PC-9 (cell line): ENCODE results near the gene TRABD2B. TPM values are rescaled to one million over a fixed set of nuclear protein-coding genes. Genes with fewer than 3 reads are reported as not detected.

ENCODE experiments used
- BruUV-seq: library from RNA; stranded (reverse); fragments of 400-500 nt; replicated peaks from 2 replicates; lab custom pipeline; 2021; lab: Mats Ljungman, UMichigan
- CTCF ChIA-PET: fragments of 300-600 bp; sonication (Branson Sonifier 250); formaldehyde crosslinking; loops from one replicate; lab custom pipeline; 2022; ENCODE audit warnings: antibody characterized with exemption; lab: Charles Lee
- POLR2A ChIA-PET: fragments of 300-600 bp; sonication (Branson Sonifier 250); formaldehyde crosslinking; loops from one replicate; lab custom pipeline; 2022; ENCODE audit warnings: antibody characterized with exemption; ENCODE audit not compliant: unreplicated experiment; lab: Charles Lee
- DNase-seq, 2 experiments: peaks; one replicate each; pipeline versions ENCODE4 v3.0.0 to v3.0.0-alpha.2; 2015 to 2022; ENCODE audit warnings: mixed read lengths in 1 of 2
- H2AFZ ChIP-seq: fragments of 200-600 bp; sonication (generic); 2 replicates; pipeline ENCODE4 v1.8.1; 2017; ENCODE audit warnings: antibody characterized with exemption
- H3F3A ChIP-seq: fragments of 200-600 bp; sonication (generic); 2 replicates; pipeline ENCODE4 v1.8.1; 2017; ENCODE audit warnings: antibody characterized with exemption, mild to moderate bottlenecking, low read depth; ENCODE audit not compliant: insufficient read depth
- H3K27ac ChIP-seq: fragments of 200-600 bp; sonication (generic); 2 replicates; pipeline ENCODE4 v1.6.1; 2016; ENCODE audit warnings: mixed run types
- H3K27me3 ChIP-seq: fragments of 200-600 bp; sonication (generic); 2 replicates; pipeline ENCODE4 v1.6.1; 2016; ENCODE audit warnings: low read depth, mixed run types; ENCODE audit not compliant: insufficient read depth
- H3K36me3 ChIP-seq: fragments of 200-600 bp; sonication (generic); 2 replicates; pipeline ENCODE4 v1.6.1; 2016; ENCODE audit warnings: low read depth, mixed run types
- H3K4me1 ChIP-seq: fragments of 200-600 bp; sonication (generic); replicated peaks from 2 replicates; pipeline ENCODE4 v1.6.1; 2016; ENCODE audit warnings: mixed run types; ENCODE audit not compliant: insufficient read depth
- H3K4me2 ChIP-seq: fragments of 200-600 bp; sonication (generic); 2 replicates; pipeline ENCODE4 v1.6.1; 2017; ENCODE audit warnings: mixed run types
- H3K4me3 ChIP-seq: fragments of 200-600 bp; sonication (generic); 2 replicates; pipeline ENCODE4 v1.6.1; 2016; ENCODE audit warnings: mixed run types
- H3K79me2 ChIP-seq: fragments of 200-600 bp; sonication (generic); 2 replicates; pipeline ENCODE4 v1.6.1; 2017; ENCODE audit warnings: low read depth, mixed run types
- H3K9me2 ChIP-seq: fragments of 200-600 bp; sonication (generic); 2 replicates; pipeline ENCODE4 v1.8.1; 2017; ENCODE audit warnings: mild to moderate bottlenecking; ENCODE audit not compliant: insufficient read depth
- H3K9me3 ChIP-seq: fragments of 200-600 bp; sonication (generic); 2 replicates; pipeline ENCODE4 v1.8.1; 2016; ENCODE audit warnings: low read depth; ENCODE audit not compliant: insufficient read depth
- H4K20me1 ChIP-seq: fragments of 200-600 bp; sonication (generic); 2 replicates; pipeline ENCODE4 v1.8.1; 2017; ENCODE audit not compliant: insufficient read depth
- CTCF ChIP-seq: fragments of 200-600 bp; sonication (generic); conservative IDR thresholded peaks from 2 replicates; pipeline ENCODE4 v1.6.1; 2017; ENCODE audit warnings: mixed run types, antibody characterized with exemption, mild to moderate bottlenecking, moderate library complexity
- EZH2 ChIP-seq: fragments of 200-600 bp; sonication (generic); IDR thresholded peaks from 2 replicates; pipeline ENCODE4 v1.8.0; 2017; ENCODE audit warnings: antibody characterized with exemption, low read depth
- intact Hi-C: fragments of 100-400 bp; cut with micrococcal nuclease; formaldehyde crosslinking; loops from one replicate; pipeline ENCODE4 v1.10.0; 2022; ENCODE audit not compliant: unreplicated experiment
- total RNA-seq: library from RNA; stranded (reverse); gene quantifications from 2 replicates; pipeline ENCODE4 v1.2.3, GENCODE V29; 2021

TRABD2B gene
- total RNA-seq, 1 experiment from 2014 or later: not detected

GRCh38 chr1:48005253-48006117 is 8.3 kb upstream of the TRABD2B start:
- ChIA-PET CTCF (no interaction called here), POLR2A (no interaction called here)
- no peaks in the 10 kb centered on the region for H3K4me1 ChIP-seq
- H3K27ac ChIP-seq: no peak overlapping the region
- H3K27me3 ChIP-seq: no peaks in the 10 kb centered on the region
- no peaks in the 10 kb centered on the region; the same call in 1 of the 2 replicates for H3K9me2 ChIP-seq
- no peaks in the 10 kb centered on the region for H3F3A ChIP-seq
- no peaks in the 10 kb centered on the region for H3K9me3 ChIP-seq
- H3K4me3 ChIP-seq: no peak overlapping the region
- no peak overlapping the region for H3K4me2 ChIP-seq
- H2AFZ ChIP-seq: no peak overlapping the region
- TF ChIP-seq EZH2 (no peak), CTCF (no peak)
- no peaks in the 10 kb centered on the region for H3K79me2 ChIP-seq
- no peaks in the 10 kb centered on the region for H4K20me1 ChIP-seq
- no TSS peak for BruUV-seq
- DNase-seq: no peak
- intact Hi-C loops: no loop called here
- no peaks in the 10 kb centered on the region for H3K36me3 ChIP-seq

- ChIA-PET CTCF (no interaction called here), POLR2A (no interaction called here)
- H3K27ac ChIP-seq: no peak overlapping the region
- intact Hi-C loops: no loop called here
- no peaks in the 10 kb centered on the region for H3K79me2 ChIP-seq
- BruUV-seq: no TSS peak
- H3K9me3 ChIP-seq: no peaks in the 10 kb centered on the region
- no peaks in the 10 kb centered on the region for H3F3A ChIP-seq
- H3K36me3 ChIP-seq: no peaks in the 10 kb centered on the region
- H3K4me1 ChIP-seq: no peaks in the 10 kb centered on the region
- H4K20me1 ChIP-seq: no peaks in the 10 kb centered on the region
- no peak overlapping the region for H3K4me3 ChIP-seq
- peak in 1 of 2 experiments; percentile 52 for DNase-seq
- H2AFZ ChIP-seq: no peak overlapping the region
- no peaks in the 10 kb centered on the region; the same call in 1 of the 2 replicates for H3K9me2 ChIP-seq
- H3K27me3 ChIP-seq: no peaks in the 10 kb centered on the region
- TF ChIP-seq CTCF (no peak), EZH2 (no peak)
- no peak overlapping the region for H3K4me2 ChIP-seq
These were observed 6.8 kb upstream of the TRABD2B start for GRCh38 chr1:48003741-48004531.

GRCh38 chr1:48002142-48002541 is 5.0 kb upstream of the TRABD2B start:
- Histone ChIP-seq H3K27ac (no peak overlapping the region), H2AFZ (no peak overlapping the region), H3K36me3 (no peaks in the 10 kb centered on the region), H3K9me3 (no peaks in the 10 kb centered on the region), H3K79me2 (no peaks in the 10 kb centered on the region), H3F3A (no peaks in the 10 kb centered on the region), H3K4me1 (no peaks in the 10 kb centered on the region), H4K20me1 (no peaks in the 10 kb centered on the region), H3K27me3 (peaks cover 8% of the 10 kb centered on the region; the same call in 1 of the 2 replicates), H3K4me3 (no peak overlapping the region), H3K4me2 (no peak overlapping the region), H3K9me2 (no peaks in the 10 kb centered on the region)
- intact Hi-C loops: no loop called here
- CTCF ChIA-PET: no interaction called here
- TF ChIP-seq EZH2 (no peak), CTCF (no peak)
- no TSS peak for BruUV-seq
- DNase-seq: no peak
- POLR2A ChIA-PET: no interaction called here
